Stimulated activated CD8-positive, alpha-beta memory T cell treated with anti-CD3 and anti-CD28 coated beads, Interleukin-4, amount 100 ng/mL, for 4 hours (primary cell): ENCODE results near the gene NLGN2.
A peak's percentile ranks its signal among the peaks of the same experiment; 100 is the strongest.

Source experiments
- DNase-seq, 2 donors: peaks; one replicate each; pipeline ENCODE4 v3.0.0-alpha.2; 2020; ENCODE audit warnings: low read depth in 2 of 2, low spot score in 1 of 2

Gene NLGN2

DNA sequence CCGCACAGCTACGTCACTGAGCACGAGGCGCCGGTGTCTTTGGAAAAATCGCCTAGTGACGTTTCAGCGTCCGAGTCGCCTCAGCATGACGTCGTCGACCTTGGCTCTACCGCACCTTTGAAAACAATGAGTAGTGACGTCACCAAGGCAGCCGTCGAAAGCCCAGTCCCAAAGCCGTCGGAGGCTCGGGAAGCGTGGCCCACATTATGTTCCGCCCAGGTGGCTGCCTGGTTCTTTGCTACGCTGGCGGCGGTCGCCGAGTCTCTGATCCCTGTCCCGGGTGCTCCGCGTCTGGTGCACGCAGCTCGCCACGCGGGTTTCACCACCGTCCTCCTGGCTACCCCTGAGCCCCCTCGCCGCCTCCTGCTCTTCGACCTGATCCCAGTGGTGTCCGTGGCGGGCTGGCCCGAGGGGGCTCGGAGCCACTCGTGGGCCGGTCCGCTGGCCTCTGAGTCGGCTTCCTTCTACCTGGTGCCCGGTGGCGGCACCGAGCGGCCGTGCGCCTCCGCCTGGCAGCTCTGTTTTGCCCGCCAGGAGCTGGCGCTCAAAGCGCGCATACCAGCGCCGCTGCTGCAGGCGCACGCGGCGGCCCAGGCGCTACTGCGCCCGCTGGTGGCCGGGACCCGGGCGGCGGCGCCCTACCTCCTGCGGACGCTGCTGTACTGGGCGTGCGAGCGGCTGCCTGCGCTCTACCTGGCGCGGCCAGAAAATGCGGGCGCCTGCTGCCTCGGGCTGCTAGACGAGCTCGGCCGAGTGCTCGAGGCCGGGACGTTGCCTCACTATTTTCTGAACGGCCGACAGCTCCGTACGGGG is 29.1 kb downstream of the NLGN2 start:
- DNase-seq: peak in 1 of 2 donors; percentile 55

DNA sequence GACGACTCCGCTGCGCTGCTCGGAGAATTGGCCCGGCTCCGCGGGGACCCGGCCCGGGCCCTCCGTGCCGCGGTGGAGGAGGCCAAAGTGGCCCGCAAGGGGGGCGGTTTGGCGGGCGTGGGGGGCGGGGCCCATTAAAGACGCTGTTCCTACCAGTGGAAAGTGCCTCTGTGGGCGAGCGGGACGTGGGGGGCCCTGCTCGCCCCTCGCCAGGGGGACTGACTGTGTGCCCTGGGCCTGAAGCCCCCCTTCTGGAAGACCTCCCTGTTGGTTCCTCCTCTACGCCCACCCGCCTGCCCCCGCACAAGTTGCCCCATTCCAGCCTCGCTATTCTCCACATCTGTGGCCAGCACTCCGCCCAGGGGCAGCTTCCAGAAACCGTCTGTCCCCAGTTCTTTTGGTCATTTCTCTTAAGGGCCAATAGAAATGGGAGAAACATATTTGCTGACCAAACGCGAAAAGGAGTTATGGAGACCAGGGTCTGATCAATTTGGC is 29.8 kb downstream of the NLGN2 start:
- no peak for DNase-seq

DNA sequence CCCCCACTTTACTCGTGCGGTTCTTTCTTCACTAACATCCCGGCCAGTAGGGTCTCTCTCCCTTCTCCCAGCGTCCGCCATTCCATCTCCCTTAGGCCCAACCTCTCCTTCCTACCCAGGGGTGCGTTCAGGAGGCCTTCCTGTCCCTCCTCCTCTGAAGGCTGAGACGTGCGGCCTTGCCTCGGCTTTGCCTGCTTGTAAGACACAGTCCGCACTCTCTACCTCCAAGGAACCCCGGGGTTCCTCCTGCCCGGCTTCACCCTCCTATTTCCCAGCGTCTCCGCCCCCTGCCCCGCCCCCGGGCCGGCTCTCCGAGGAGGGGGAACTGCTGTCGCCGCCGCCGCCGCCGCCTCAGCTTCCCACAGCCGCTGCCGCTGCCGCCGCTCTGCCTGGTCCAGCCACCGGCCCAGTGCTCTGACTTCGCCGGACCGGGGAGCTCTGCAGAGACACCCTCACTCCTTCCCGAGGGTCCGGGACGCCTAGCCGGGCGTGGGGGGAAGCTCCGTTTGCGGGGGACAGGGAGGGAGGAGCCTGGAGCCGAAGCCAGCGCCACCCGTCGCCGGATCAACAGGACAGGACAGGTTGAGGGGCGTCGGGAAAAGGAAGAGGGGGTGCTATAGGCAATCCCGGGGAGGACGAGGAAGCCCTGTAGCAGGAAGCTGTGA is 30.4 kb downstream of the NLGN2 start:
- DNase-seq: peak in 1 of 2 donors; percentile 30

DNA sequence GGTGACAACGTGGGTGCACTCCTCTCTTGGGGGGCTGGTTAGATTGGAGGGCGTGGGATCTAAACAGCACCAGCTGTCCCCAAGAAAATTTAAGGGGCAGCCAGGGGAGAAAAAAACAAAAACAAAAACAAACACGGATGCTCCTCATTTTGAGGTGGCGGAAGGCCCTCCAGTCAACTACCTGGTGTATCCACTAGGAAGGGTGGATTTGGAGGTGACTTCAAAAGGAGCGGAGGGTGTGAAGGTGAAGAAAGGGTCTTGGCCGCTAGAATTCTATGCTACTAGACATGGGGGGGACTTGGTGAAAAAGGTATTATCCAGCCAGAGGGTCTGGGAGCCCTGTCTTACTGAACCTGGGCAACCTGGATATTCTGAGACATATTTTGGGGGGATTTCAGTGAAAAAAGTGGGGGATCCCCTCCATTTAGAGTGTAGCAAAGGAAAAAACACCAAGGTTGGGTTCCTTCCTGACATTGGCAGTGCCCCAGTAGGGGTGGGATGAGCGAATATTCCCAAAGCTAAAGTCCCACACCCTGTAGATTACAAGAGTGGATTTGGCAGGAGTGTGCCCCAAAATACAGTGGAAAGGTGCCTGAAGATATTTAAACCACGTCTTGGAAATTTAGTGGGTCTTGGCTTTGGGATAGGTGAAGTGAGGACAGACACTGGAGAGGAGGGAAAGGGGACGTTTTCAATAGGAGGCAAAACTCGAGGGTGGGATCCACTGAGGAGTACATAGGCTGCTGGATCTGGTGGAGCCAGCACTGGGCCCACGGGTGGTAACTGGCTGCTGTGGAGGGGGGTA is 31.2 kb downstream of the NLGN2 start:
- DNase-seq: no peak

DNA sequence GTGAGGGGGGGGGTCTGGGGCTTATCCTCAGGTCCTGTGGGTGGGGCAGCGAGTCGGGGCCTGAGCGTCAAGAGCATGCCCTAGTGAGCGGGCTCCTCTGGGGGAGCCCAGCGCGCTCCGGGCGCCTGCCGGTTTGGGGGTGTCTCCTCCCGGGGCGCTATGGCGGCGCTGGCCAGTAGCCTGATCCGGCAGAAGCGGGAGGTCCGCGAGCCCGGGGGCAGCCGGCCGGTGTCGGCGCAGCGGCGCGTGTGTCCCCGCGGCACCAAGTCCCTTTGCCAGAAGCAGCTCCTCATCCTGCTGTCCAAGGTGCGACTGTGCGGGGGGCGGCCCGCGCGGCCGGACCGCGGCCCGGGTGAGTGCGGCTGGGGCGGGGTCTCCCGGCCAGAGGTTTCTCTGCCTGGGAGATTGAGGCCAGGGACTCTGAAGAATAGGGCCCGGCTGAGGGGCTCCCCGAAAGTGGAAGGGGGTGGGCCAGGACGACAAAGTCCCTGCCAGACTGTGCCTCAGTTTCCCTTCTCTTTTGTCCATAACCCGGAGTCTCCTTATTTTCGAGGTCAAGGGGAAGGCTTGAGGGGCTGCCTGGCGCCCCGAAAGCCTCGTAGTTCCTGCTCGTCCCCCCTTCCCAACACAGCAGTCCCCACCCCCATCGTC is 31.9 kb downstream of the NLGN2 start, which contains the start of gene FGF11:
TSS of gene FGF11 (plus strand) at position 51 of the 651 bp plus-strand sequence. CDS start at position 160, 109 bp downstream.
- no peak for DNase-seq

DNA sequence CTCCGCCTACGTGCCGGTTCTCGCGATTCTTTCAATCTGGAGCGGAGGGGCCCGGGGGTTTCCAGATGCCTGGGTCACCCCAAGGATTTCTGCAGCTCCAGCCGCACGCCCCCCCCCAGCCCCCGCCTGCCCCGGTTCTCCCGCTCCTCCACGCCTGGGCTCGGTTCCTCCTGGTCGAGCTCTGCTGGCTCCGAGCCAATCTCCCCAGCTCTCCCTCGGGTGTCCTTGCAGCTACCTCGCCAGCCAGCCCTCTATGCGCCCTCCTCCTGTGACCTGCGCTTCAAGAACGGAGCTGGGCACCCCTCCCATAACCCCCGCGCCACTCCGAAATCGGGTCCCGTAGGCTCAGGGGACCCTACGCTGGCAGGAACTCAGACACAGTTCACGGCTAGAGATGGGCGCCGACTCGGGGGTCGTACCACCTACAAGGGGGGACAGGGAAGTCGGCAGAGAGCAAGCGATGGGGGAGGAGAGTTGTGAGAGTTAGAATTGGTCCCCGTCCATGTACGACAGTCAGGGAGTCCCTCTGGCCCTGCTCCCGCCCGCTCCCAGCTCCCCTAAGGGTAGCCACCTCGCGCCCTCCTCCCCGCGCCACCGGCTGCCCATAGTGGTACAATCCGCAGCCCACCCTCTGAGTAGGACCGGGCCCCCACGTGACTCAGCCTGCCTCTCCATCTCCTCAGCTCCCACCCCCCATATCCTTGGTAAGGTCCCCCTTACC is 32.6 kb downstream of the NLGN2 start:
- DNase-seq: no peak

DNA sequence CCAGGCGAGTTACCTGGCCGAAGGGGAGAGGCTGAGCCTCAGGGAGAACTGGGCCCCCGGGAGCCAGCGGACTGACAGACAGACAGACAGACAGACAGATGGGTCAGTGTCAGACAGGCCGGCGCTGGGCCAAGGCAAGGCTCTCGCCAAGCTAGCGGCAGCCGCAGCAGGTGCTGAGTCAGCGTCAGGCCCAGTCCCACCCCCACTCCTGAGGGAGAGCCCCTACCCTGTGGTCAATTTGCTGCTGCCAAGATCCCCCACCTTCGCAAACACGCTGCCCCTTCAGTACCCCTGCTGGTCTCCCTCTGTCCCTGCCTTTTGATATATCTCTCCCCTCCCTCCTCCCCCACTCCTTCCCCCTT is 33.2 kb downstream of the NLGN2 start:
- no peak for DNase-seq

DNA sequence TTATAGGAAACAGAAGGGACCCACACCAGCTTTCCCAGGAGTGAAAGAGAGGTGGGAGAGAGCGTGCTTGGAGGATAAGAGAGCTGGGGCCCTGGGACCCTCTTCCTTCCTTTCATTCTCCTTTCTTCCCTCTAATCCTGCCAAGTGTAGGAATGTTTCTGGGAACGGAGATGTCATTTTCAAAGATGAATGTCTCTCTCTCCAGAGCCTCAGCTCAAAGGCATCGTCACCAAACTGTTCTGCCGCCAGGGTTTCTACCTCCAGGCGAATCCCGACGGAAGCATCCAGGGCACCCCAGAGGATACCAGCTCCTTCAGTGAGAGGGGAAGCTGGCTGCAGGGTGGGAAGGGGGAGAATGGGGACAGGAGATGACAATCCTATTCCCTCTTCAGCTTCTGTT is 33.6 kb downstream of the NLGN2 start:
- DNase-seq: no peak

DNA sequence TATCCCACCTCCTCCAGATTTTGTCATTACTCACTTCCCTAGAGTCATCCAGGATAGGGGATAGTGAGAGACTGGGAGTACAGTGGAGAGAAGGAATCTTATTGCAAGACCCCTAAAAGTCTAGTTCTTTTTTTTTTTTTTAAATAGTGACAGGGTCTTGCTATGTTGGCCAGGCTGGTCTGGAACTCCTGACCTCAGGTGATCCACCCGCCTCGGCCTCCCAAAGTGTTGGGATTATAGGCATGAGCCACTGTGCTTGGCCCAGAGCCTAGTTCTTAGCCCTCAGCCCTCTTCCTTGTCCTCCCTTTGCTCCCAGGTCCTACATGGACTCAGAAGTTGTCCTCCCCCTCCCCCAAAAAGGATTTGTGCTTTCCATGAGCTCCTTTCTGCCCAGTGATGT is 34.5 kb downstream of the NLGN2 start:
- DNase-seq: no peak

DNA sequence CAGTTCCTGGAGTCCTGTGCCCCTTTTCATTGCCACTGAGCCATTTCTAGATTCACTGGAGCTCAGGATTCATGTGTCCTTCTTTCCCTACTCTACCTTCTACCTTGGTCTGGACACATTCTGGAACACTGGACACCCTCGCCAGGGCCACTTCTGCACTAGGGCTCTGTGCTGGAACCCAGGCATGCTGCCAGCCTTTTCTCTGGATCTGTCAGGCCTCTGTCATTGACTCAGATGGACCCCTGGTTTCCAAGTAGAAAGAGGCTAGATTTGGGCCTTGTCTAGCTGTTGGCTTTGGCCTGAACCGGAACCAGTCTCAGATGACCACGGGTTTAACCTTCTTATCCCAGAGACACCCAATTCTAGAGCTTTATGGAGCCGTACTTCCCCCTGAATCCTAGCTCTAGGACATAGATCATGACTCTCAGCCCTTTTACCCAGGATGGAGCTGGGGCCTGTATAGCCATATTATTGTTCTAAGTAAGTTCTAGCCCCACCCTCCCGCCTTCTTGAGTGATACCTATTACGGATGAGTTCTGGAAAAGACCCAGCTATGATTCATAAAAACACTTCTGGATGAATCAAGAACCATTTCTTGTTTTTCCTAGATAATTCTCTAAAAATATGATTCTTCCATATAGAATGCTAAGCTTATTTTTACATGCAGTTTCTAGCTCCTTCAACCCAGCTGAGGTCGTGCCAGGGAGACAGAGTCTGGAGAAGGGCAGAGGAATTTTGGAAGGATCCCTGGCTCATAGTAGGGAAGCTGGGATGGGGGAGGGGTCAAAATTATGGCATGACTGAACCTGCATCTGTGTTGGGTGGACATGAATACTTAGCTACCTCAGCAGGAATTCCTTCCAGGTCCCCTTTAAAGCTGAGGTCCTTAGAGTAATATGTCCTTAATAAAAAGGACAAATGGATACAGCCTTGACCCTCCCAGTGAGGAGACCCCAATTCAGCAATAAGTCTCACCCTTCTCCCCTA is 36.1 kb downstream of the NLGN2 start:
- DNase-seq: no peak

DNA sequence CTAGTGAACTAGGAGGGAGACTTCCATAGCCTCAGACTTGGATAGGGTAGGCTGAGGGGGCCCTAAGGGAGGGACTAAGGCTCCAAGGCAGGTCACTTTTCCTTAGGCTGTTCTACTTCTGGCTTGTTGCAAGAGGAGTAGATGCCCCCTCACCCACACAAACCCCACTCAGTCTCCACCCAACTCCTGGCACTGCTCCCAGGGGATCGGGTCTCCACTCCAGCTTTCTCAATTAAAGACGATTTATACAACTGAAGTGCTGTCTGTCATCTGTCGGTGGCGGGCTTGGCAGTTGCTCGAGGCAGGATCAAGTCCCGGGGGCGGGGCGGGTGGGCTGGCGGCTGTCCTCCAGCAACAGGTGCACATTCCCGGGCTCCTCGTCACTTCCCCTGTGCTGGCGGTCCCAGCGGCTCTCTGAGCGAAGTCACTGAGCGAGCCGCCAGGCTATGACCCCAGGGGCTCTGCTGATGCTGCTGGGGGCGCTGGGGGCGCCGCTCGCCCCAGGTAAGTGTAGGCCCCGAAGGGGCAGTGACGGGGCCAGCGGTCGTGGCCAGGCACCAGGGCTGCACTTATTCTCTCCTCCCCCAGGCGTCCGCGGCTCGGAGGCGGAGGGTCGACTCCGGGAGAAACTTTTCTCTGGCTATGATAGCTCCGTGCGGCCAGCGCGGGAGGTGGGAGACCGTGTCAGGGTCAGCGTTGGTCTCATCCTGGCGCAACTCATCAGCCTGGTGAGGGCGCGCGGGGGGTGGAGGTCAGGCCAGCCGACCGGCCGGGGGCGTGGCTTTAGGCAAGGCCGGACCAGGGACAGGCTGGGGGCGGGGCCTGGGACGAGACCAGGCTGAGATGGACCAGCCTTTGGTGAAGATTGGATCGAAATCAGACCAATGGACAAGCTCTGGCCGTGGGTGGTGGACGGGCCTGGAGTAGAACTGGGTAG is 37.3 kb downstream of the NLGN2 start, which contains the start of gene CHRNB1:
TSS of gene CHRNB1 (plus strand) at position 380 of the 937 bp plus-strand sequence. CDS start at position 447, 67 bp downstream.
- no peak for DNase-seq

DNA sequence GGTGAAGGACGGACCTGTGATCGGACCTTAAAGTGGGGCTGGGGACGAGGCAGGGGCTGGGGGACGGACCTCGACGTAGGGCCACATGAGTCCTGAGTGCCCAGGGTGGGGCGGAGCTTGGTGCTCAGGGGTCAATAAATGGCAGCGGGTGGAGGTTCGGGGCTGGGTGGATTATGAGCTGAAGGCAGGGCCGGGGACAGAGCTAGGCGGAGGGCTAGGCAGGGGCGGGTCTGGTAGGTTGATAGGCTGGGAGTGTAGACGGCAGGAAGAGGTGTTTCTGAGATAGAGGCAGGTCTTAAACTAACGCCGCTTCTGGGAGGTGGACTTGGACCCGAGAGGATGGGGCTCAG is 37.9 kb downstream of the NLGN2 start:
- DNase-seq: no peak

DNA sequence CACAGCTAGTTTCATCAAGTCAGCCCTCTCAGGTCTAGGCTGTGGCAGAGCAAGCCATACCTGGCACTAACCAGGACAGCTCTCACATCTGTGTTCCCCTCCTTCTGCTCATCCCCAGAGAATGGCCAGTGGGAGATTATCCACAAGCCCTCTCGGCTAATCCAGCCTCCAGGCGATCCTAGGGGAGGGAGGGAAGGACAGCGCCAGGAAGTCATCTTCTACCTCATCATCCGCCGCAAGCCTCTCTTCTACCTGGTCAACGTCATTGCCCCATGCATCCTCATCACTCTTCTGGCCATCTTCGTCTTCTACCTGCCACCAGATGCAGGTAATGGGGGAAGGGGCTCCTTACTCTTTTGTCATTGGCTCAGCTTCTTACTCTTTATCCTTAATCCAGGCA is 40.8 kb downstream of the NLGN2 start:
- no peak for DNase-seq

DNA sequence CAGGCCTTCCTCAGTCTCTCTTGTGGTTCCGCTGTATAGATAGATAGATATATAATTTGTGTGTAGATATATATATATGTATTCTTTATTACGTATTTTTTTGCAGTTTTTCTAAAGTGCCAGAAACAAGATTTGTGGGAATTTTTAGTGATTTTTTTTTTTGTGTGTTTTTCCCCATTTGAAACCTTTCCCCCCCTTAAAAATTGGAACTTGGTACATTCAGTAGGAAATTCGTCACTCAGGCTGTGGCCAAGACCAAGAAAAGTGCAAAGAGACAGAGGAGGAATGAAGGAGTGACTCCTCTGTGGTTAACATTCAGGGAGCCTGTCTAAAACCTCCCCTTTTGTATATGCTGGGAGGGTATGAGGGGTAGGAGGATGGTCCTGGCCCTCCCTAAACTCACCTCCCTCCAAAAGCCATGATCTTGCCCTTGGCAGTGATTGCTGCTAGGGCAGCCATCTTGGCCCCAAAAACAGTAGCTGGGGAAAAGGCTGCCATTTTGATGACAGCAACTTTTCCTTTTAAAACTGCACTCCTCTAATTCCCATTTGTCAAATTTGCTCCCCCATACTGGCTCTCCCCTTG is 52.4 kb downstream of the NLGN2 start:
- DNase-seq: no peak

DNA sequence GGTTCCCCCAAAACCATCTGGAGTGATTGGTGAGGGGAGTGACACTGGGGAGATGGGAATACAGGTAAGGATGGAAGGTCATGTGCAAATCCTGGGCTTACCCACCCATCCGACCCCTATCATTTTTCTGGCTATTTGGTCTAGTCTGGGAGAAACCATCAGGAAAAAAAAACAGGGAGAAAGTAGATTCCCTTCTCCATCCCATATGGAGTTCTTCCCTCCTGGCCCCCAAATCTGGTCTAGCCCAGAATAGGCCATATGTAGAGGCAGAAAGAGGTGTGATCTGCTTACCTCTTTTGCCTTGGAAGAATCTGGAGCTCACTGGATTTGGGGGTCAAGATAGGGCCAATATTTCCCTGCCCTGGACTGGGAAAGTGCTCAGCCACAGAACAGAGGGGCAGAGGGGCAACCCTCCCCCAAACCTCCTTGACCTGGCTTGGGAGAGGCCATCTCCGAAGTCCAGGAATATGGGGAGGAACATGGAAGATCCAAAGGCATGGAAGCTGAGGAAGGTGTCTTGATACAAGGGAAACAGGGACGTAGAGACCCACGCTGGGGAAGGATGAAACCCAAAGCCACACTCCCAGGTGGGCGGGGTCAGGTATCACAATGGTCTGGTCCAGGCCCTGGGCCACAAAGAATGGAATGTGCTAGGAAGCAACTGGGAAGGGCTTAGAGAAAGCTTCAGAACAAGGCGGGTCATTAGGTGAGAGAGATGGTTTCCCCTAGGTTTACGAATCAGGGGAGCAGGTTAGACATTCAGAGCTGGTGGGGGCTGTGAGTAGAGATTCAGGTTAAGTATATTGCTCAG is 53.4 kb downstream of the NLGN2 start:
- DNase-seq: no peak

DNA sequence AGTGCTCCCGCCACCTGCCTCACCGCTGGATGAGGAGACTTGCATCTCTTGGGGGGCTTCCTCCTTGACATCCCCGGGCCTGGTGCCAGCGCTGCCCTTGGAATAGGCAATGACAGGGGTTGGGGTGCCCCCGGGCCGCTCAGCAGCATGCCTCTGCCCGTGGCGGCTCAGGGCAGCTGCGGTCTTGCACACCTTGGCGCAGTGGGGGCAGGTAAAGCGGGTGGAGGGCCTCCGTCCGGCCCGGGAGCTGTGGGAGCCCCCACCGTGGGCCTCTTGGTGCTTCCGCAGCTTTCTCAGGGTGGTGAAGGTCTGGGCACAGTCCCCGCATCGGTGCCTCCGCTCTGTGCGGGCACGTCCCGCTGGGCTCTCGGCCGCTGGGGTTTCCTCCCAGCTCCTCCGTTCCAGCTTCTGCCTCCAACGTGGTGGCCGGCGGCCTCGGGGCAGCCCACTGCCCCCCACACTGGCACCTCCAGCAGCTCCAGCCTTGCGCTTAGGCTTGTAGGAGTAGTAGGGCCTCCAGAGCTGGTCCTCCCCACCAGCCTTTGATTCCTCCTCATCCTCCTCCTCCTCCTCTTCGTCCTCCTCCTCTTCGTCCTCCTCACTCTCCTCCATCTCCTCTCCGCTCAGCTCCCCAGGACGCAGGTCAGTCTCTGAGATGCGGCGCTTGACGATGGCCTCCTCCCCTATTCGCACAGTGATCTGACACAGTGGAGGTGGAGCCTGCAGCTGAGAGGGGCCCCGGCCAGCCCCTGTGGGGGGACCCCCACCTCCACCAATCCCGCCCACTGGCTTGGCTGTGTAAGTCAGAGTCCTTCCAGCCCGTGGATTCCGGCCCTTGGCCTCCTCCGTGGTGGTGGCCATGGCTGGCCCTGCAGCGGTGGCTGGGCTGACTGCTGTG is 55.1 kb downstream of the NLGN2 start:
- DNase-seq: no peak
